Neural crest cell (in vitro differentiated cells): ENCODE results near the gene RAET1G. TPM values are rescaled to one million over a fixed set of nuclear protein-coding genes. Genes with fewer than 3 reads are reported as not detected.
"Not testable (repeated sequence)": the region's sequence is repeated elsewhere in the genome, so short reads cannot be mapped to it uniquely, and the experiment has no call there.

Source experiments
- DNase-seq: peaks from one replicate; pipeline ENCODE4 v3.0.0; 2021; ENCODE audit warnings: low read depth, mixed read lengths, low spot score
- H3K27ac Mint-ChIP-seq: one replicate; pipeline ENCODE4 v1.8.0; 2021; ENCODE audit warnings: mild to moderate bottlenecking, mixed read lengths; ENCODE audit not compliant: unreplicated experiment
- H3K27me3 Mint-ChIP-seq: 2 replicates; pipeline ENCODE4 v1.8.0; 2021; ENCODE audit warnings: low read depth, mild to moderate bottlenecking, mixed read lengths
- H3K36me3 Mint-ChIP-seq: 2 replicates; pipeline ENCODE4 v1.8.0; 2021; ENCODE audit warnings: low read depth, mild to moderate bottlenecking, mixed read lengths
- H3K4me1 Mint-ChIP-seq: 2 replicates; pipeline ENCODE4 v1.8.0; 2021; ENCODE audit warnings: mixed read lengths
- H3K4me3 Mint-ChIP-seq: one replicate; pipeline ENCODE4 v1.8.0; 2021; ENCODE audit warnings: mild to moderate bottlenecking, mixed read lengths
- H3K9me3 Mint-ChIP-seq: 2 replicates; pipeline ENCODE4 v1.8.0; 2021; ENCODE audit warnings: mixed read lengths
- total RNA-seq: library from RNA; stranded (reverse); gene quantifications from 2 replicates; pipeline ENCODE4 v1.2.1, GENCODE V29; 2021
- TF ChIP-seq, protein P1 (sequence below): fragments of 200-600 bp; sonication (generic); conservative IDR thresholded peaks from 2 replicates; pipeline ENCODE4 v1.5.0; 2021; ENCODE audit warnings: antibody characterized with exemption, mild to moderate bottlenecking

The RAET1G gene
- total RNA-seq, 1 donor from 2014 or later = not detected

DNA sequence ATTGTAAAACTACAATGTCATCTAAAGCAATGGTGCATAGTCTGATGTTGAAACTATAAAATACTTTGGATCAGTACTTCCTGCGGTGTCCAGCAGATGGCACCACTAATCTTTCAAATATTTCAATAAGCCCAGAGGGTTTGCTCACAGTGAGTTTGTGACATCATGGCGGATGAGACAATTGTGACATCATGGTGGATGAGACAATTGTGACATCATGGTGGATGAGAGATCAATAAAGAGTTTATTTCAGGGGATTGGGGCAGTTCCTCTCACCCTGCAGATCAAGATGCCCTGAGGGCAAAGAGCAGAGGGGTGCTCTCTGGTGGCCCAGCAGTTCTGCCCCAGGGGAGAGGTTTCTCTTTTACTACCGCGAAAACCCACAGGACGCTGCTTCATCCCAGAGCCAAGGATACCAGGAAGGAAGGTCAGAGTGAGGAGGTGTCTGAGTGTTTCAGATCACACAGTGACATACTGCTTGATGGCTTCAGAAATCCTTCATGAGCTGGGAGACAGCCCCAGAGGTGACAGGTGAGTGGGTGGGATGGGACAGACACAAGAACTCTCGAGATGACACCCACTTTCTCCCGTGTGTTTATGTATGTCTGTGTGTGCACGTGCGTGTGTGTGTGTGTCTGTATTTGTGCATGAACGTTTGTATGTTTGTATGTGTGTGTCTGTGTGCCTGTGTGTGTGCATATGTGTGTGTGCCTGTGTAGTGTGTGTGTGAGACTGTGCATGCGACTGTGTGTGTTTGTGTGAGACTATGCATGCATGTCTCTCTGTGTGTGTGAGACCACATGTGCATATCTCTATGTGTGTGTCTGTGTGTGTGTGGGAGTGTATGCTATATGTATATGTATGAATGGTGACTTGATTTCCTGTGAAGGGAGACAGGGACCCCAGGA lies 11.6 kb upstream of the RAET1G start:
- H3K27ac Mint-ChIP-seq = no peak overlapping the region
- H3K4me3 Mint-ChIP-seq = peak overlapping the region; percentile 5
- no peaks in the 10 kb centered on the region for H3K9me3 Mint-ChIP-seq
- H3K4me1 Mint-ChIP-seq = peaks cover 7% of the 10 kb centered on the region
- peak; percentile 70 for DNase-seq
- TF ChIP-seq, protein P1, sequence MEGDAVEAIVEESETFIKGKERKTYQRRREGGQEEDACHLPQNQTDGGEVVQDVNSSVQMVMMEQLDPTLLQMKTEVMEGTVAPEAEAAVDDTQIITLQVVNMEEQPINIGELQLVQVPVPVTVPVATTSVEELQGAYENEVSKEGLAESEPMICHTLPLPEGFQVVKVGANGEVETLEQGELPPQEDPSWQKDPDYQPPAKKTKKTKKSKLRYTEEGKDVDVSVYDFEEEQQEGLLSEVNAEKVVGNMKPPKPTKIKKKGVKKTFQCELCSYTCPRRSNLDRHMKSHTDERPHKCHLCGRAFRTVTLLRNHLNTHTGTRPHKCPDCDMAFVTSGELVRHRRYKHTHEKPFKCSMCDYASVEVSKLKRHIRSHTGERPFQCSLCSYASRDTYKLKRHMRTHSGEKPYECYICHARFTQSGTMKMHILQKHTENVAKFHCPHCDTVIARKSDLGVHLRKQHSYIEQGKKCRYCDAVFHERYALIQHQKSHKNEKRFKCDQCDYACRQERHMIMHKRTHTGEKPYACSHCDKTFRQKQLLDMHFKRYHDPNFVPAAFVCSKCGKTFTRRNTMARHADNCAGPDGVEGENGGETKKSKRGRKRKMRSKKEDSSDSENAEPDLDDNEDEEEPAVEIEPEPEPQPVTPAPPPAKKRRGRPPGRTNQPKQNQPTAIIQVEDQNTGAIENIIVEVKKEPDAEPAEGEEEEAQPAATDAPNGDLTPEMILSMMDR = peak; percentile 92
- no peaks in the 10 kb centered on the region for H3K36me3 Mint-ChIP-seq
- peaks cover 97% of the 10 kb centered on the region for H3K27me3 Mint-ChIP-seq

DNA sequence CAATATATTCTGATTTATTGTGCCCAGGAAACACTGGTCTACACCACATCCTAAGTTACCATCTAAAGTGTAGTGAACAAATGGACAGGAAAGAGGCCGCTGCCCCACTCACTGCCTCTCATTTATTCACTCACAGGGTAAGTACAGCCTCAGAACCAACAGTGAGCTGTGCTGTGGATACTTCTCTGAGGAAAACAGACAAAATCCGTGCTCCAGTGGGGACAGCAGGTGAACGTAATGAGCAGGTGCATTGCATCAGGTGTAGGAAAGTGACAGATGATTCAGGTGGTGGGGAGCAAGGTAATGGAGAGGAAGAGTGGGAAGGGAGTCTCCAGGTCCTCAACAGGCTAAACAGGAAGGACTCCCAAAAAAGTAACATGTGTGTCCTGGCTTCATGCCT lies 10.5 kb upstream of the RAET1G start:
- Mint-ChIP-seq H3K27me3 (peaks cover 97% of the 10 kb centered on the region), H3K9me3 (no peaks in the 10 kb centered on the region)

GRCh38 chr6:149933036-149933435 lies 10.1 kb upstream of the RAET1G start:
- H3K27me3 Mint-ChIP-seq = peaks cover 97% of the 10 kb centered on the region
- TF ChIP-seq, protein P1 = no peak
- no peaks in the 10 kb centered on the region for H3K9me3 Mint-ChIP-seq
- DNase-seq = no peak
- H3K4me3 Mint-ChIP-seq = no peak overlapping the region
- no peak overlapping the region for H3K27ac Mint-ChIP-seq
- no peaks in the 10 kb centered on the region for H3K36me3 Mint-ChIP-seq
- no peaks in the 10 kb centered on the region for H3K4me1 Mint-ChIP-seq

More for the DNA sequence above, 10.5 kb upstream of the RAET1G start:
- no peak for DNase-seq
- TF ChIP-seq, protein P1 = no peak
- Mint-ChIP-seq H3K36me3 (no peaks in the 10 kb centered on the region), H3K4me3 (no peak overlapping the region), H3K4me1 (no peaks in the 10 kb centered on the region), H3K27ac (no peak overlapping the region)

- Mint-ChIP-seq H3K27ac (no peak overlapping the region), H3K36me3 (no peaks in the 10 kb centered on the region), H3K4me1 (no peaks in the 10 kb centered on the region), H3K27me3 (peaks cover 95% of the 10 kb centered on the region), H3K4me3 (no peak overlapping the region), H3K9me3 (no peaks in the 10 kb centered on the region)
- no peak for DNase-seq
- TF ChIP-seq, protein P1 = no peak
Observed at GRCh38 chr6:149931501-149931900, 8.6 kb upstream of the RAET1G start.

- Mint-ChIP-seq H3K4me3 (no peak overlapping the region), H3K9me3 (no peaks in the 10 kb centered on the region), H3K36me3 (no peaks in the 10 kb centered on the region), H3K27me3 (peaks cover 93% of the 10 kb centered on the region), H3K27ac (no peak overlapping the region), H3K4me1 (peaks cover 4% of the 10 kb centered on the region)
- TF ChIP-seq, protein P1 = peak; percentile 55
- DNase-seq = no peak
Observed at GRCh38 chr6:149929422-149929821, 6.5 kb upstream of the RAET1G start.

DNA sequence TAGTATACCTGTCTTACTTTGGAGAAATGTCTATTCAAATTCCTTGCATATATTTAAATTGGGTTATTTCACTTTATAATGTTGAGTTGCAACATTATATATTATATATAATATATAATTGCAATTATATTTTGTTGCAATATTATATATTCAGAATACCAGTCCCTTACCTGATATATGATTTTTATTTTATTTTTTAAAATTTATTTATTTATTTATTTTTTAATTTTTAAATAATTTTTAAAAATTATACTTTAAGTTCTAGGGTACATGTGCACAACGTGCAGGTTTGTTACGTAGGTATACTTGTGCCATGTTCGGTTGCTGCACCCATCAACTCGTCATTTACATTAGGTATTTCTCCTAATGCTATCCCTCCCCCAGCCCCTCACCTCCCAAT lies 4.1 kb upstream of the RAET1G start:
- H3K27me3 Mint-ChIP-seq = peaks cover 96% of the 10 kb centered on the region
- DNase-seq, H3K4me3 Mint-ChIP-seq, H3K36me3 Mint-ChIP-seq, H3K9me3 Mint-ChIP-seq, H3K27ac Mint-ChIP-seq: not testable (repeated sequence)
- H3K4me1 Mint-ChIP-seq = peaks cover 17% of the 10 kb centered on the region
